SK-MEL-5 (cell line): Measurements from ENCODE around the gene HAO2. TPM values are rescaled to one million over a fixed set of nuclear protein-coding genes. Genes with fewer than 3 reads are reported as not detected.
"Not testable (repeated sequence)": the region's sequence is repeated elsewhere in the genome, so short reads cannot be mapped to it uniquely, and the experiment has no call there.

Experiments
- DNase-seq: peaks from one replicate; pipeline ENCODE4 v3.0.0-alpha.2; 2016; ENCODE audit warnings: low read depth, low spot score
- in situ Hi-C: cut with HindIII; loops from 2 replicates; pipeline ENCODE4 v1.10.0; 2016; ENCODE audit warnings: low sequenced_read_pairs, high pct_unique_total_duplicates, low pct_unique_long_range_greater_than_20kb
- total RNA-seq: library from RNA; depleted of rRNA; stranded (reverse); fragments of >200 nt; shearing (Covaris generic); gene quantifications from 2 replicates; pipeline ENCODE4 v1.2.3, GENCODE V29; 2014

HAO2 gene
- total RNA-seq, 1 experiment from 2014 or later = 0.21 TPM

DNA sequence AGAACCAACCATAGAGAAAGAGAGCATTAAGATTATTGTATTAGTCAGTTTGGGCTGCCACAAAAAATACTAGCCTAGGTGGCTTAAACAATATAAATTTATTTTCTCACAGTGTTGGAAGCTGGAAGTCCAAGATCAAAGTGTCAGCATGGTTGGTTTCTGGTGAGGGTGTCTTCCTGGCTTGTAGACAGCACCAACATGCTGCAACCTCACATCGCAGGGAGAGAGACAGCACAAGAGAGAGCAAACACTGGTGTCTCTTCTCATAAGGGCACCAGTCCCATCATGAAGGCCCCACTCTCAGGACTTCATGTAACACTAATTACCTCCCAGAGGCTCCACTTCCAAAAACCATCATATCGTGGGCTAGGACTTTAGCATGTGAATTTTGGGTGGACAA is 30.6 kb upstream of the HAO2 start:
- in situ Hi-C loops = no loop called here
- DNase-seq = no peak

DNA sequence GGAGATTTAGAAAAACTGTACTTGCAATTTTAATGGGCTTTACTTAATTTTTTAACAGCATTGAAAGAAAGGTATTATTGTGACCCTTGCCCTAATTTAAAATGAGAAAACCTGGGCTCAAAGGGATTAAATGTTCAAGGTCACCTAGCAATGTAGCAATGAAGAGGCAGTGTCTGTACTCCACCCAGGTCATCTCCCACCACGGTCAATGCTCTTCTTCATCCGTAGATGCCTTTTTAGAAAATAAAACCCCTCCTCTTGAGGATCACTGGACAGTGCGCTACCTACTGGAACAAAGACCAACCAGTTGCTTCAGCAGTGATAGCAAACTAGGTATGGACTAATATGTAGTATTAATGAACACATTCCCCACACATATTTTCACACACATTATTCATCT is 29.8 kb upstream of the HAO2 start:
- in situ Hi-C loops = no loop called here
- no peak for DNase-seq

DNA sequence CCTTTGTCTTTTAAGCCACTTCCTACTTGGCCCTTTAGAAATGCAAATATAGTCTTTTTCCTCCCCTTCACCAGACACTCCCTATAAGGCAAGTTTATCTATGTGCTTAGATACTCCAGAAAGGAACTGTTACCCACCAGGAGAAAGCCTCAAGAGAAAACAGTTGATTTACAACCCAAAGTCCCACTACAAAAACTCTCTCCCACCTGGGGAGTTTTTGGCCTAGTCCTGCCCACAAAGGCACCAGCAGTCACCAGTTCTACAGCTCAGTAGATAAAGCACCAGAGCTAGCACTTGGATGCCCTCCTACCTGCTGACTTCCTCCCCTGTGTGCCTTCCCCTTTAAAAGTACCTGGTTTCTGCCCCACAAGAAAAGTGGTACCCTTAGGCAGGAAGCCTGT is 27.7 kb upstream of the HAO2 start:
- no peak for DNase-seq

DNA sequence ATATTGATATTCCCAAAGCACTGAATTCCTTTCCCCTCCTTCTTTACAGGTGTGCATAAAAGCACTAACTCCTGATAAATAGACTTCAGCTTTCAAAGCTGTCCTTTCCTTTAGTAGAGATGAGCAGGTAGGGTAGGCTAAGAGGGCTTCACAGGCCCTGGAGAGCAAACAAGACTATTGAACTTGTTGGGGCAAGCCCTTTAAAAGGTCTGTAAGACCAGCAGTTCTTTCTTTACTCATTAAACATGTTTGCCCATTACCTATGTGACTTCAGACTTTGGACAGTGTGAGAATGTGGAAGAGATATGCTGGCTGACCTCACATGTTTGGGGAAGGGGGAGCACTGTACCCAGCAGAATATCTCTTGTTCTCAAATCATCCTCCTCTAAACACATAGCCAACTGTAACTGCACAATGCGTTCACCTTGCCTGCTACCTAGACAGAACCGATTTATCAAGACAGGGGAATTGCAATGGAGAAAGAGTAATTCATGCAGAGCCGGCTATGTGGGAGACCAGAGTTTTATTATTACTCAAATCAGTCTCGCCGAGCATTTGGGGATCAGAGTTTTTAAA is 27.1 kb upstream of the HAO2 start:
- DNase-seq = no peak
- in situ Hi-C loops = no loop called here

More for the DNA sequence above, 27.7 kb upstream of the HAO2 start:
- in situ Hi-C loops = no loop called here

DNA sequence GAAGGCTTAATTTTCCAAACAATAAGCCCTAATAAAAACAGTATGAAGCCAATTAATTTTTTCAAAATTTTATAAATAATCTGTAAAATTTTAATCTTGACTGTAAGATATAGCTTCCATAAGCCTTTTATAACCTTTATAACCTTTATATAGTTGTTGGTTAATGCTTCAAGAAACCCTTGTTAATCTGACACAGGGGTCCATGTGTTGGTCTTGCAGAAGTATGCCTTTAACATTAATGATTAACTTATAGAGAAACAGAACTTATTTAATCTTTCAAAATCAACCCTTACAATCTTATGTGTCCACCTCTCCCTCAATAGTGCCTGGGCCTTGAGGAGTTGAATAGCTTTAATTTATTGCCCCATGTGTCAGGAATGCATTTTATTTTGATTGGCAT is 23.2 kb upstream of the HAO2 start:
- no peak for DNase-seq
- in situ Hi-C loops = no loop called here

DNA sequence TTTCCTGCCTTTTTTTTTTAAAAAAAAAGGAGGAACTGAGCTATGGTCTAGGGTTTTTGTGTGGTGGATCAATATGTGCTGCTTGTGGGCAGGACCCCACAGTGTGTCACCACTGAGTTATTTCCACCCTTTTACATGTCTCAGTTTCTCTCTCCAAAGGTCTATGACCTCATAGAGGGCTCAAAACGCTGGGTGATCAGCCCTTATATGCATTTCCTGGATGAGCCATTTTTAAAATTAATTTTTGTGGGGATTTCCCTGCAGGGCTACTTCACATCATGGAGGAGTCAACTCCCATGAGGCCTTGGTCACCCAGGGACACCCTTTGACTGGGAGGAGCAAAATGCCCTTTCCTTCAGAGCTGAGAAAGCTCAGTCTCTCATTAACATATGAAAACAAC is 20.7 kb upstream of the HAO2 start:
- peak; percentile 17 for DNase-seq
- in situ Hi-C loops = no loop called here

DNA sequence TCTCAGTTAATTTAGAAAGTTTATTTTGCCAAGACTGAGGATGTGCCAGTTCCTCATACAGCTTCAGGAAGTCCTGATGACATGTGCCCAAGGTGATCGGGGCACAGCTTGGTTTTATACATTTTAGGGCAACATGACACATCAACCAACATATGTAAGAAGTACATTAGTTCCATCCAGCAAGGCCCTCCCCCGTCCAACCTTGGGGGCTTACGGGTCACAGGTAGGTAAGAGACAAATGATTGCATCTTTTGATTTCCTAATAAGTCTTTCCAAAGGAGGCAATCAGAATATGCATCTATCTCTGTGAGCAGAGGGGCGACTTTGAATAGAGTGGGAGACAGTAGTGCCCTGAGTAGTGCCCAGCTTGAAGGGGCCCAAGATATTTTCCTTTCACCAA is 19.6 kb upstream of the HAO2 start:
- DNase-seq = no peak
- in situ Hi-C loops = no loop called here

DNA sequence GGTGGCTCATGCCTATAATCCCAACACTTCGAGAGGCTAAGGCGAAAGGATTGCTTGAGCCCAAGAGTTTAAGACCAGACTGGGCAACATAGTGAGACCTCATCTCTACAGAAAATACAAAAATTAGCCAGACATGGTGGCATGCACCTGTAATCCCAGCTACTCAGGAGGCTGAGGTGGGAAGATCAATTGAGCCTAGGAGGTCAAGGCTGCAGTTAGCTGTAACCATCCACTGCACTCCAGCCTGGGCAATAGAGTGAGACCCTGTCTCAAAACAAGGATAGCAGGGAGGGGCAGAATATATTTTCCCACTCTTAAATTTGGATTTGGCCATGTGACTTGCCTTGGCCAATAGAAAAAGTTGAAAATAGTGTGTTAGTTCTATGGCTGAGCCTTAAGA is 17.7 kb upstream of the HAO2 start:
- DNase-seq, in situ Hi-C loops: not testable (repeated sequence)

DNA sequence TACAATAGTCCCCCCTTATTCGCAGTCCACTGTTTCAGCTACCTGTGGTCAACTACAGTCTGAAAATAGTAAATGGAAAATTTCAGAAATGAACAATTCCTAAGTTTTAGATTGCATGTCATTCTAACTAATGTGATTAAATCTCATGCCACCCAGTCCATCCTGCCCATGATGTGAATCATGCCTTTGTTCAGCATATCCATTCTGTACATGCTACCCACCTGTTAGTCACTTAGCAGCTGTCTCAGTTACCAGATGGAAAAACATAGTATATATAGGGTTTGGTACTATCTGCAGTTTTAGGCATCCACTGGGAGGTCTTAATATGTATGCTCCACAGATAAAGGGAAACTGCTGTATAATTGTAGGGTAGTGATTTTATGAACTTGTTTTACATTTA is 16.6 kb upstream of the HAO2 start:
- in situ Hi-C loops = no loop called here
- no peak for DNase-seq

DNA sequence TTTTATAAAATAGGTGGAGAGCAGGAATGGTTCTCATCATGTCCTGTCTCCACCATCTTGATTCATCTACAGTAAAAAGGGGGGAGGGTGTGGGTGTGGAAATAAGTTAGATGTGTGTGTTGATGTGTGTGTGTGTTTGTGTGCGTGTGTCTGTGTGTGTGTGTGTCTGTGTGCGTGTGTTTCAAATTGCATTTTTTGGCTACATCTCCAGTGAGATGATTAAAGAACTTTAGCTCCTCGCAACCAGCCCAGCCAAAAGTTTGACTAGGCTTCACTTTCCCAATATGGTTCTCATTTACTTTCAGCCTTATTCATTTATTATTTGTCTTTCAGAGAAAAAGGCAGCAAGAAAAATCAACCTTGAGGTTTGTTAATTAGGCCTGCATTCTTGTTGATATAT is 14.7 kb upstream of the HAO2 start:
- no peak for DNase-seq
- in situ Hi-C loops = no loop called here

DNA sequence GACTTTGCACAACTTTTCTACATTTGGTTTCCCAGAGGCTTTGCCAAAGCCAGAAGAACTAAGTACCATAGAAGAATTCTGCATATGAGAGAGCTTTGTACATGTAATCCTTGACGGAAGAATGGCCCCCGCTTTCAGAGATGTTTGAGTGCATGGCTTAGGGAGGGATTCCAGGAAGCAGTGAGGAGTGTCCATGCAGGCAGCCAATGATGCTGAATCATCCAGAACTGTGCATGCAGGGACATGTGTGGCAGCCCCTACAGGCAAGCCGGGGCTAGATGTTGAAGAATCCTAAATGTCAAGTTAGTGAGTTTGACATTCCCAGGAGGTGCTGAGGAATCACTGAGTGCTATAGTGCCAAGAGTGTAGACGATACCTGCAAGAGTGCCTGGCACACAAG is 9.9 kb upstream of the HAO2 start:
- DNase-seq = no peak
- in situ Hi-C loops = no loop called here

DNA sequence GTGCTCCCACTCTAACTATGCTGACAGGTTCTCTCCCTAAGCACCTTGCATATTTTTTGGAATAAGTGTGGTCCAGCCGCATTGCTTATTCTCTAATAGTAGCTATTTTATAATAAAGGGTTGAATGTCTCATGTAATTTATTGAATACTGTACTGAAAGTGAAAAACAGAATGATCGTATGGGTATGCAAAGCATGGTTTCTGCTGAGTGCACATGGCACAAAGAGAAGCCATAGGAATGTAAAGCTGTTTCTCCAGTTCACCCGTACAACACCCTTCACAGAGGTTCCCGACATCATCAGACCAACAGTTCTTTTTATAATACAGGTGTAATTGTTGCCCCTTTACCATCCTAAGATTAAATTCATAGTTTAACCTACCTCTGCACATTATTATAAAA is 8.9 kb upstream of the HAO2 start:
- DNase-seq = no peak
- in situ Hi-C loops = no loop called here

DNA sequence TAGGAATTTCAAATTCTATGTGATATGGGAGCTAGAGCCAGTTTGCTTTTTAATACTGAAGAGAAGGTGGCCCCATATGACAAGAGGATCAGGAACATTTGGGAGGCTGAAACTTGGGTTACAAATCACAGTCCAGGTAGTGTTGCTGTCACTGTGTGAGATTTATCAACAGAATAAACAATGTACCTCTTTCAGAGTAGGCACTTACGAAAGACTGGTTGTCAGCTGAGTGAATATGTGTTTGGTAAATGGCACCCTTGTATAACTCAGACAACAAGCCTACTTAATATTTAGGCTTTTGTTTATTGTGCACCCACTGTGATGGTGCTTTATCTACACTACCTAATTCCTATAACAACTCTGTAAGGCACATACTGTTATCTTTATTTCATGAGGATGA is 7.4 kb upstream of the HAO2 start:
- in situ Hi-C loops = no loop called here
- peak; percentile 98 for DNase-seq

DNA sequence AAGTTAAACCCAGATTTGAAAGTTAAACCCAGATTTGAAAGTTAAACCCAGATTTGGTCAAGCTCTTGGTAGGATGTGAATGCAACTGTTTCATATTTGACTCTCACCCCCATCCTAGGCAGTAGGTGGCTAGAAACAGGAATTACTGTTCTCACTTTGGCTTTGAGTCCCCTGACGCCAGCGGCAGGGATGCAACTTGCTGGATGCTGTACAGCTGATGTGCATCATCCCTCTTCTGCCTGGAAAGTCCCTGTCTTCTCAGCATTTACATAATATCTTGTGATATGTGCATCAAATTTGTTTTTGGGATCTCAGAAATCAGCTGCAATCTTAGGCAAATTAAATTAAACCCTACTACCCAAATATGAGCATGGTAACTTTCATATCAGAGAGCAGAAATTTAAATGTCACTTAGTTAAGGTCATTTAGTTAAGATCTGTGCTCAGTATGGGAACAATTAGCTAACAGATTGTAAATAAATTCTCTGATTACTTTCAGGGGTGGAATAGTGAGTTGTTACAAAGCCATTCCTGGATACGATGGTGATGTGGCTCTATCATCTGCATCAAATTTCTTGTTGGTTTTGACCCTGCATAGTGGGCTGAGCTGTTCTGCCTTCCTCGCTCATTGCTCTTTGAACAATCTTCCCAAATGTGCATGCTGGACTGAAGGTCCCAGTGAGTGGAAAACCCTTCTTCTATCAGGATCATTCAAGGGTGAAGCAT is 6.8 kb upstream of the HAO2 start:
- in situ Hi-C loops = no loop called here
- peak; percentile 96 for DNase-seq

DNA sequence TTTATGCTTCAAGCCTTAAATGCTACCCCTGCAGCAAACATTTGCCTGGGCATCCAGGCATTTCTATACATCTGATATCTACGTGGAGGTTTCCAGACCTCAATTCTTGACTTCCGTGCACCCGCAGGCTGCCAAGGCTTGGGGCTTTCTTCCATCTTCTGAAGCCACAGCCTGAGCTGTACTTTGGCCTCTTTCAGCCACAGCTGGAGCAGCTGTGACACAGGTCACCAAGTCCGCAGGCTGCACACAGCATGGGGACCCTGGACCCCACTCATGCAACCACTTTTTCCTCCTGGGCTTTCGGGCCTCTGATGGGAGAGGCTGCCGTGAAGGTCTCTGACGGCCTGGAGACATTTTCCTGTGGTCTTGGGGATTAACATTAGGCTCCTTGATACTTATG is 5.4 kb upstream of the HAO2 start:
- no peak for DNase-seq
- in situ Hi-C loops = no loop called here

DNA sequence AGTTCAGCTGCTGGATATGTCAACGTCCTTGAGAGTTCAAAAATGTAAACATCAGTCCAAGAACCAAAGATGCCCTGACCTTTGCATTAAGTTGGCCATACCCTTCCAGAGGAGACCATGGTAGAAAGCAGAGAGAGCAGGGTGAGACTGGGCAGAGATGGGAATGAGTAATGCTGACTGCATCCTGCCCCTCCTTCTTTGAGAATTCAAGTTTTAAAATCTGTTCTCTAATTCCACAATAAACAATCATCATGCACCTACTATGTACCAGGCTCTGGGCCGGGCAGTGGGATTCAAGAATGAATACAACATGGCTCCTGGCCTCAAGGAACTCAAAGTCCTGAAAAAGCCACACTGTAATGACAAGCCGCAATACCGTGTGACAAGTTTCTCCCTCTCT is 3.9 kb upstream of the HAO2 start:
- in situ Hi-C loops = no loop called here

DNA sequence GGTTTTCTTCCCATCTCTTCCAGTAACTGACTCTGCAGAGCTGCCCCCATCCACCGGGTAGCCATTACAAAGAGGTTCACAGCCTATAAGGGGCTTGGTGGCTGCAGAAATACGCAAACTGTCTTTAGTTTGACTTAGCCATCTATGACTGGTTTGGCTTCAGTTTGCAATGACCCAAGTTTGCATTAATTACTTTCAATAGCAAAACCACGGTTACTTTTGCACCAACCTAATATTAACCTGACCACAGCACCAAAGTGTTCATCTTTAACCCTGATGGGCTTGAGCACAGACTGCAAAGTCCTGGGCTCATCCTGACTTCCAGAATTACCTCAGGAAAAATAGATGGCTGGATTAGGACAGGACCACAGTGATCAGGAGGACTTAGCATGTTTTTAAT is 2.2 kb upstream of the HAO2 start:
- in situ Hi-C loops = no loop called here
- no peak for DNase-seq

More for the DNA sequence above, 3.9 kb upstream of the HAO2 start:
- DNase-seq = no peak

DNA sequence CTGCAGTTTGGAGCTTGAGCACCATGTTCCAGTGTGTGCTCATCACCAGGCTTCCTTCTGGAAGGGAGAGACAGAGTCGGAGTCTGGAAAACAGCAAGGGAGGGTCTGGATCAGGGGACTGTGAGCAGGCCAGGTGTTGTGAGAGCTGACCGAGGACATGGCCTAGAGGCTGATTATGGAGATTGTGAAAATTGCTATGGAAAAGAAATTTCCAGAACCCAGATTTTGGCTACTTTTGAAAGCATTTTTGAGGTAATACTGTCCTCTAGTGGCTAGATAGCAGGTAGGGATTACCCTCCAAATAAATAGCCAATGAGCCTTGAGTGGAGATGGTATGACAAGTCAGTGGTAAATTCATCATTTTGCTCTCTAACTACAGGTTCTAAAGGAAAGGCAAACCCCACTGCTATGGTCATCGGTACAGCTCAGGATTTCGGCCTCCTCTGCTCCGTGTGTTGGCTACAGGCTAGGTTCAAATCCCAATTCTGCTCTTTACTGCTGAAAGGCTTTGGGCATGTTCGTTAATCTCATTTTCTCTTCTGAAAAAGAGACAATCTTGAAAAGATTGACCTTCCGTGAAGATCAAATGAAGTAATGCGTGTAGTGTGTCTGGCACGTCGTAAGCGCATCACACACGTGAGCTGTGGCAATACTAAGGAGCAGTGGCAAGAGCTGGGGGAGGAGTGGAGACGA is 1.0 kb upstream of the HAO2 start:
- in situ Hi-C loops = no loop called here
- DNase-seq = peak; percentile 80

DNA sequence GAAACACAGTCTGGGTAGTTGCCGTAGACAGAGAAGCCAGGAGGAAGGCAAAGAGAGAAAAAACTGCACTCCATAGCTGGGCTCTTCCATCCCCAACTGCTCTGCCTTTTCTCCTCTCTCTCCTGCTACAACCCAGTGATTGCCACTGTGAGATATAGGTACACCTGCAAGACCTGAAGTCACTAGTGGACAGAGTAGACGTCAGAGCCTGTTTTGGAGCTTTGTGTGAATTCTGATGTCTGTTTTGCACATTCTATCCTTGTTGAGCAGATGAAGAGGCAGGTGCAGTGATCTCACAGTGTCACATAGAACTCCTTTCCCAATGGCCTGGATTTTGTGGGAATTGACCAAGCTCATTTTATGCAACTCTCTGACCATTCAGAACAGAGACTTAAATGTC is 2.2 kb downstream of the HAO2 start:
- no peak for DNase-seq
- in situ Hi-C loops = no loop called here
